Astrocyte of the spinal cord (primary cell): Measurements from ENCODE around the gene C9orf50.

ENCODE experiments used
- DNase-seq: peaks from one replicate; pipeline ENCODE4 v3.0.0; 2011; ENCODE audit warnings: low read depth, low spot score
- H3K4me3 ChIP-seq: 2 replicates; pipeline ENCODE4 v1.5.1; 2011; ENCODE audit warnings: low read depth, mild to moderate bottlenecking, low read length, moderate library complexity
- CTCF ChIP-seq: IDR thresholded peaks from 2 replicates; pipeline ENCODE4 v1.5.1; 2012; ENCODE audit warnings: low read depth, mild to moderate bottlenecking, low read length, inconsistent platforms
- in situ Hi-C: cut with HindIII; loops from 2 replicates; pipeline ENCODE4 v1.10.0; 2017; ENCODE audit warnings: low sequenced_read_pairs

The C9orf50 gene

GRCh38 chr9:129643706-129644105 is 22.8 kb upstream of the C9orf50 start:
- in situ Hi-C loops: no loop called here
- H3K4me3 ChIP-seq: no peak overlapping the region
- DNase-seq: no peak
- TF ChIP-seq CTCF: no peak

DNA sequence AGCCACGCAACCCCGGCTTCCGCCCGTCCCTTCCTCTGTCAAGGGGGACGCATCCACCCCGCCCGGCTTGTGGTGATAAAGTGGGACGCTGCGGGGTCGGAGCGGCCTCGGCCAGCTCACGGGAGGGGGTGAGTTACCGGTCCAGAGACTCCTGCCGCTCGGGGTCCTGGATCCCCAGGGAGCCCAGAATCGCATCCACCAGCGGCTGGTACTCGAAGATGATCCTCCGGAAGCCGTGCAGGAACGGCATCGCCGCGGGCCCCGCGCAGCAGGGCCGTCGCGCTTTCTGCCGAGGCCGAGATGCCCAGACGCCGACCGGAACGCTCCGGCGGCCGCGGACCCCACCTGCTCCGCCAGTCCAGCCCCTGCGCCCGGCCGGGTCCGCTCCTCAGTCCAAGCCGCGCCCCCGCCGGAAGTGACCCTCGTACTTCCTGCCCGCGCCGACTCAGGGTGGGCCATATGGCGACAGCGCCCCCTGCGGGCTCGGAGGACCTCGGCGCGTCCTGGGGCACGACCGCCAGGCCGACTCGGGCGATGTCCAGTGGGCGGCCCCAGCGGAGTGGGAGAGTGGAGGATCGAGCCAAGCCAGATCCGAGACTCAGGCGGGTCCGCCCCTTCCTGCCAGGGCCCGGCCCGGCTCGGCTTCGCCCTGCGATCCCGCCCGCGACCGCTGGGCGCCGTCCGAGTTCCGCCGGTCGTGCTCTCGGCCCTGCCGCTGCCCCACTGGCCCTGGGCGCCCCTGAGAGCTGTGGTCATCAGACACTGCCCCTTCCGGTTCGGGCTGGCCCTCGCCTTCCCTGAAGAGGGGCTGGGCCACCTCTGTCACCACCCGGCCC is 21.1 kb upstream of the C9orf50 start, which contains the start of gene ASB6:
ASB6 (minus strand) TSS at position 402 of the 836 bp plus-strand sequence; CDS start at position 250, 152 bp downstream.
- H3K4me3 ChIP-seq: peak within 1 kb of the TSS; percentile 96
- peak; percentile 77 for TF ChIP-seq CTCF
- DNase-seq: peak; percentile 98
- in situ Hi-C loops: no loop called here

DNA sequence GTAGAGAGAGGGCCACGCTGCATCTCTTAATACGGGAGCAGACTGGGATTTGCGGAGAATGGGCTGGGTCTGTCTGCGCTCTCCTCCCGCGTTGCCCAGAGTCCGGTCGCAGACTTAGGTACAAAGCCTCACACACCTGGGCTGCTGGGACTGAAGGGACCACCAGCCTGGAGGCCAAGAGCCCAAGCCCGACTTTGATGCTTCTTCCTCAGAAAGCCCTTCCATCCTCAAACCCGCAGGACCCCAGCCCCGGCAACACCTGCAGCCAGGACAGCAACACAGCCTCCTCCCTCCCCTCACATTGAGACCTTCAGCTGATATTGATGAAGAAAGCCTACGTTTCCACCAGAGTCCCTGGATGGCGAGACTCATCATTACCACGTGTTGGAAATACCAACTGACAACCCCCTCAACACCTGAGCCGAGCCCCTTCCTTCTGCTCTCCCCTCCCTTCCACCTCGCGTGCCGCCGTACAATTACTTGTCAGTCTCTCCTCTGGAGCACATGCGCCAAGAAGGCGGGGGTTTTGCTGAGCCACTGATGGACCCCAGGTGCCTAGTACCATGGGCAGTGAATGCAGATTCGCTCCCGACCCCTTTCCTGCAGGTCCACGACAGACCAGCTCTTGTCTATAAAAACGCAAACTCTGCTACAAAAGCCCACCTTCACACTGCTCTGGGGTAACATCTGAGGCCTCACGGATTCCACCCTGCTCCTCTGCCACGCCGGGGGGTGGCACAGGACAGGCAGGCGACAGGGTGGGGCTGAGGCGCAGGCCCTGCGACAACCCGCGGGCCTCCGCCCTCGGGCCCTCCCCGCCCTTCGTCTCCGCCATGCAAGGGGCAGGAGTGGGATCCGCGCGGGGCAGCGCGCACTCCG is 20.2 kb upstream of the C9orf50 start:
- DNase-seq: no peak
- in situ Hi-C loops: no loop called here
- H3K4me3 ChIP-seq: peak overlapping the region; percentile 96
- TF ChIP-seq CTCF: no peak

GRCh38 chr9:129640086-129640870 is 19.4 kb upstream of the C9orf50 start:
- in situ Hi-C loops: no loop called here
- no peak for TF ChIP-seq CTCF
- H3K4me3 ChIP-seq: peak overlapping the region; percentile 96
- DNase-seq: peak; percentile 63

GRCh38 chr9:129639756-129640085 is 18.8 kb upstream of the C9orf50 start:
- no peak for DNase-seq
- no peak for TF ChIP-seq CTCF
- no peak overlapping the region for H3K4me3 ChIP-seq
- in situ Hi-C loops: no loop called here

- in situ Hi-C loops: no loop called here
- DNase-seq: no peak
- H3K4me3 ChIP-seq: no peak overlapping the region
- TF ChIP-seq CTCF: no peak
These were observed 18.2 kb upstream of the C9orf50 start for GRCh38 chr9:129639034-129639630.
